SH-SY5Y (cell line): ENCODE measurements around the gene RCVRN.

Experiments
- GATA2 ChIP-seq: IDR thresholded peaks from 2 replicates; pipeline ENCODE4 v1.6.1; 2011; ENCODE audit warnings: mild to moderate bottlenecking, low read depth, low read length
- GATA3 ChIP-seq: IDR thresholded peaks from 2 replicates; pipeline ENCODE4 v1.6.1; 2011; ENCODE audit warnings: low read depth, mild to moderate bottlenecking, low read length, moderate library complexity

The RCVRN gene

GRCh38 chr17:9897372-9897968 is 7.6 kb downstream of the RCVRN start:
- TF ChIP-seq GATA3, result no peak

GRCh38 chr17:9895923-9896322 is 9.1 kb downstream of the RCVRN start:
- TF ChIP-seq GATA3 (no peak), GATA2 (no peak)

- TF ChIP-seq GATA3 (no peak), GATA2 (no peak)
These were observed 10.8 kb downstream of the RCVRN start for GRCh38 chr17:9894231-9894630.

- TF ChIP-seq GATA3, result no peak
- TF ChIP-seq GATA2, result no peak
These were observed 11.6 kb downstream of the RCVRN start for GRCh38 chr17:9893411-9894012.

- TF ChIP-seq GATA2, result no peak
- TF ChIP-seq GATA3, result no peak
These were observed 14.9 kb downstream of the RCVRN start for GRCh38 chr17:9890124-9890523.

GRCh38 chr17:9887508-9887907 is 17.6 kb downstream of the RCVRN start:
- TF ChIP-seq GATA3 (no peak), GATA2 (no peak)

- TF ChIP-seq GATA3 (no peak), GATA2 (no peak)
These were observed 18.7 kb downstream of the RCVRN start for GRCh38 chr17:9886141-9886930.

- TF ChIP-seq GATA2, result no peak
- no peak for TF ChIP-seq GATA3
These were observed 21.6 kb downstream of the RCVRN start for GRCh38 chr17:9883451-9883850.

GRCh38 chr17:9880582-9880999 is 24.5 kb downstream of the RCVRN start:
- TF ChIP-seq GATA3, result no peak
- TF ChIP-seq GATA2, result no peak

- no peak for TF ChIP-seq GATA2
- no peak for TF ChIP-seq GATA3
These were observed 26.1 kb downstream of the RCVRN start for GRCh38 chr17:9878786-9879525.

- TF ChIP-seq GATA2, result no peak
These were observed 26.7 kb downstream of the RCVRN start for GRCh38 chr17:9878356-9878755.

GRCh38 chr17:9875441-9875840 is 29.6 kb downstream of the RCVRN start:
- TF ChIP-seq GATA2, result no peak
- TF ChIP-seq GATA3, result no peak

- TF ChIP-seq GATA3, result no peak
- TF ChIP-seq GATA2, result no peak
These were observed 30.3 kb downstream of the RCVRN start for GRCh38 chr17:9874722-9875121.

- TF ChIP-seq GATA3 (no peak), GATA2 (no peak)
These were observed 32.2 kb downstream of the RCVRN start for GRCh38 chr17:9872852-9873251.

- TF ChIP-seq GATA2 (no peak), GATA3 (no peak)
These were observed 36.5 kb downstream of the RCVRN start for GRCh38 chr17:9868552-9868951.
